Muscle of leg (tissue), 11 donors: ENCODE measurements around the gene TMEM170B. TPM values are rescaled to one million over a fixed set of nuclear protein-coding genes. Genes with fewer than 3 reads are reported as not detected.
"Not testable (repeated sequence)": the region's sequence is repeated elsewhere in the genome, so short reads cannot be mapped to it uniquely, and the experiment has no call there.

ENCODE experiments used
- DNase-seq: peaks from one replicate; pipeline ENCODE4 v3.0.0; 2013
- H3K27ac ChIP-seq: one replicate; pipeline ENCODE4 v1.5.1; 2013; ENCODE audit warnings: mild to moderate bottlenecking, low read length, control low read depth
- H3K27me3 ChIP-seq: one replicate; pipeline ENCODE4 v1.6.1; 2013; ENCODE audit warnings: low read length; ENCODE audit not compliant: control insufficient read depth, insufficient read depth
- H3K36me3 ChIP-seq: one replicate; pipeline ENCODE4 v1.6.1; 2013; ENCODE audit warnings: low read length; ENCODE audit not compliant: control insufficient read depth, insufficient read depth
- H3K4me1 ChIP-seq: one replicate; pipeline ENCODE4 v1.6.1; 2013; ENCODE audit warnings: low read length; ENCODE audit not compliant: control insufficient read depth, insufficient read depth
- H3K4me3 ChIP-seq: one replicate; pipeline ENCODE4 v1.5.1; 2013; ENCODE audit warnings: low read length, control low read depth
- H3K9me3 ChIP-seq: replicated peaks from 2 replicates; pipeline ENCODE4 v1.6.1; 2013; ENCODE audit warnings: low read depth, low read length; ENCODE audit not compliant: control insufficient read depth
- WGBS: methylation state at CpG from one replicate; pipeline ENCODE4 v1.1.5; 2013; ENCODE audit warnings: missing lambda C conversion rate; ENCODE audit not compliant: insufficient coverage; 5-methylcytosine and 5-hydroxymethylcytosine counted together
- polyA plus RNA-seq, 8 donors: library from polyadenylated mRNA; unstranded; fragments of 120-200 nt; gene quantifications; one replicate each; pipeline versions ENCODE4 v1.2.1 to v1.2.3, GENCODE V29; 2013; ENCODE audit warnings: inconsistent platforms in 1 of 8, low replicate concordance in 1 of 8; ENCODE audit not compliant: insufficient read length in 8 of 8, insufficient read depth in 1 of 8
- total RNA-seq: library from RNA; stranded (reverse); fragments of 120-200 nt; gene quantifications from one replicate; pipeline ENCODE4 v1.2.4, GENCODE V29; 2013

The TMEM170B gene
- total and polyA plus RNA-seq, 9 donors = 3.7 to 6.1 (median 4.7) TPM

GRCh38 chr6:11547846-11548245, 10.3 kb downstream of the TMEM170B start:
- not testable (repeated sequence) for H3K36me3 ChIP-seq, H3K4me3 ChIP-seq, H3K4me1 ChIP-seq, H3K27ac ChIP-seq, DNase-seq, H3K9me3 ChIP-seq, H3K27me3 ChIP-seq

- not testable (repeated sequence) for H3K4me1 ChIP-seq, H3K36me3 ChIP-seq, H3K27ac ChIP-seq, H3K27me3 ChIP-seq, DNase-seq, H3K9me3 ChIP-seq, H3K4me3 ChIP-seq
- WGBS = no CpG with 5 or more reads among the region's 4 CpGs
Observed at GRCh38 chr6:11548578-11548977, 11.0 kb downstream of the TMEM170B start.

GRCh38 chr6:11551053-11551452, 13.5 kb downstream of the TMEM170B start:
- WGBS = 100% methylated on average over 1 of the region's 1 CpG
- Histone ChIP-seq H3K36me3 (no peaks in the 10 kb centered on the region), H3K27ac (no peak overlapping the region), H3K27me3 (no peaks in the 10 kb centered on the region), H3K9me3 (no peaks in the 10 kb centered on the region), H3K4me1 (no peaks in the 10 kb centered on the region), H3K4me3 (no peak overlapping the region)
- no peak for DNase-seq

GRCh38 chr6:11552442-11552841, 14.9 kb downstream of the TMEM170B start:
- peak; percentile 4 for DNase-seq
- Histone ChIP-seq H3K27ac (no peak overlapping the region), H3K27me3 (no peaks in the 10 kb centered on the region), H3K9me3 (no peaks in the 10 kb centered on the region), H3K36me3 (no peaks in the 10 kb centered on the region), H3K4me3 (no peak overlapping the region), H3K4me1 (no peaks in the 10 kb centered on the region)

GRCh38 chr6:11553824-11554223, 16.3 kb downstream of the TMEM170B start:
- H3K27me3 ChIP-seq = no peaks in the 10 kb centered on the region
- WGBS = no CpG with 5 or more reads among the region's 3 CpGs
- H3K4me1 ChIP-seq = no peaks in the 10 kb centered on the region
- H3K9me3 ChIP-seq = no peaks in the 10 kb centered on the region
- H3K4me3 ChIP-seq = no peak overlapping the region
- no peak for DNase-seq
- H3K36me3 ChIP-seq = no peaks in the 10 kb centered on the region
- no peak overlapping the region for H3K27ac ChIP-seq

- Histone ChIP-seq H3K4me1 (no peaks in the 10 kb centered on the region), H3K36me3 (no peaks in the 10 kb centered on the region), H3K27ac (no peak overlapping the region), H3K27me3 (no peaks in the 10 kb centered on the region), H3K9me3 (no peaks in the 10 kb centered on the region), H3K4me3 (no peak overlapping the region)
- no peak for DNase-seq
- WGBS = no CpG with 5 or more reads among the region's 3 CpGs
Observed at GRCh38 chr6:11556309-11556708, 18.8 kb downstream of the TMEM170B start.

GRCh38 chr6:11563793-11564192, 26.2 kb downstream of the TMEM170B start:
- WGBS = no CpG with 5 or more reads among the region's 3 CpGs
- Histone ChIP-seq H3K4me1 (no peaks in the 10 kb centered on the region), H3K27me3 (no peaks in the 10 kb centered on the region)

GRCh38 chr6:11566609-11567008, 29.1 kb downstream of the TMEM170B start:
- 100% methylated on average over 5 of the region's 8 CpGs for WGBS
- Histone ChIP-seq H3K9me3 (no peaks in the 10 kb centered on the region), H3K4me1 (no peaks in the 10 kb centered on the region), H3K27me3 (no peaks in the 10 kb centered on the region), H3K27ac (no peak overlapping the region), H3K4me3 (no peak overlapping the region), H3K36me3 (peaks cover 4% of the 10 kb centered on the region)
- DNase-seq = no peak

More at GRCh38 chr6:11563793-11564192, 26.2 kb downstream of the TMEM170B start:
- Histone ChIP-seq H3K36me3 (peaks cover 4% of the 10 kb centered on the region), H3K9me3 (no peaks in the 10 kb centered on the region), H3K27ac (no peak overlapping the region), H3K4me3 (no peak overlapping the region)
- DNase-seq = no peak

GRCh38 chr6:11571073-11571472, 33.5 kb downstream of the TMEM170B start:
- no CpG with 5 or more reads among the region's 2 CpGs for WGBS
- Histone ChIP-seq H3K4me3 (no peak overlapping the region), H3K27ac (no peak overlapping the region), H3K36me3 (peaks cover 4% of the 10 kb centered on the region), H3K9me3 (no peaks in the 10 kb centered on the region), H3K27me3 (no peaks in the 10 kb centered on the region), H3K4me1 (no peaks in the 10 kb centered on the region)
- DNase-seq = no peak

GRCh38 chr6:11575408-11576033, 38.0 kb downstream of the TMEM170B start:
- DNase-seq = peak; percentile 71
- 0% methylated on average over 1 of the region's 10 CpGs for WGBS
- H3K4me3 ChIP-seq = no peak overlapping the region
- no peaks in the 10 kb centered on the region for H3K36me3 ChIP-seq
- H3K27me3 ChIP-seq = no peaks in the 10 kb centered on the region
- H3K27ac ChIP-seq = no peak overlapping the region
- H3K4me1 ChIP-seq = no peaks in the 10 kb centered on the region
- H3K9me3 ChIP-seq = no peaks in the 10 kb centered on the region
